ENCODE data around the gene LRRN4CL. TPM values are rescaled to one million over a fixed set of nuclear protein-coding genes. Genes with fewer than 3 reads are reported as not detected.
"Not testable (repeated sequence)": the region's sequence is repeated elsewhere in the genome, so short reads cannot be mapped to it uniquely, and the experiment has no call there.

Gene LRRN4CL
- total and polyA plus RNA-seq, 8 donors = 1.6 to 20.0 (median 5.8) TPM

GRCh38 chr11:62664405-62665074 lies 24.8 kb downstream of the LRRN4CL start:
- 2 to 6% (median 2%) methylated on average over 12 to 36 of the region's 36 CpGs for WGBS, 5 donors
- peak overlapping the region; percentile 78 to 94 (median 83) for H3K4me3 ChIP-seq
- peaks cover 9 to 42% (median 29%) of the 10 kb centered on the region in 4 donors for H3K36me3 ChIP-seq
- DNase-seq = peak; percentile 55 to 89
- peak overlapping the region; percentile 91 to 97 (median 94) for H3K27ac ChIP-seq
- intact Hi-C loops (cut with DNase I; ENCODE audit: low total_unique reads) = no loop called here
- H3K9me3 ChIP-seq = no peaks in the 10 kb centered on the region
- H3K4me1 ChIP-seq = peaks cover 24 to 57% (median 50%) of the 10 kb centered on the region in 4 donors
- no peak for TF ChIP-seq CTCF (IDR thresholded peaks at IDR 0.05)
- TF ChIP-seq EP300 (IDR thresholded peaks at IDR 0.05) = no peak
- no peak for TF ChIP-seq POLR2AphosphoS5 (IDR thresholded peaks at IDR 0.05)
- no peaks in the 10 kb centered on the region for H3K27me3 ChIP-seq

GRCh38 chr11:62656796-62657429 lies 32.4 kb downstream of the LRRN4CL start:
- Histone ChIP-seq H3K27me3 (no peaks in the 10 kb centered on the region), H3K4me1 (peaks cover 6 to 21% (median 9%) of the 10 kb centered on the region in 4 donors), H3K9me3 (no peaks in the 10 kb centered on the region), H3K27ac (no peak overlapping the region), H3K4me3 (no peak overlapping the region), H3K36me3 (peaks cover 0 to 10% (median 5%) of the 10 kb centered on the region in 4 donors)
- no peak for TF ChIP-seq POLR2A (IDR thresholded peaks at IDR 0.05)
- no peak for TF ChIP-seq EP300 (IDR thresholded peaks at IDR 0.05)
- TF ChIP-seq POLR2AphosphoS5 (IDR thresholded peaks at IDR 0.05) = no peak
- TF ChIP-seq CTCF (IDR thresholded peaks at IDR 0.05) = no peak
- DNase-seq = no peak
- 60 to 64% (median 63%) methylated on average over 5 of the region's 5 CpGs for WGBS, 5 donors
- intact Hi-C loops (cut with DNase I; ENCODE audit: low total_unique reads) = no loop called here

GRCh38 chr11:62654297-62654696 lies 35.0 kb downstream of the LRRN4CL start:
- Histone ChIP-seq H3K4me3 (no peak overlapping the region), H3K27me3 (no peaks in the 10 kb centered on the region), H3K36me3 (peaks cover 6 to 10% (median 8%) of the 10 kb centered on the region in 4 donors), H3K4me1 (peaks cover 14 to 31% (median 22%) of the 10 kb centered on the region in 4 donors), H3K27ac (no peak overlapping the region), H3K9me3 (no peaks in the 10 kb centered on the region)
- 80 to 85% (median 84%) methylated on average over 11 of the region's 11 CpGs for WGBS, 5 donors
- no peak for DNase-seq
- TF ChIP-seq EP300 (IDR thresholded peaks at IDR 0.05) = no peak
- no peak for TF ChIP-seq CTCF (IDR thresholded peaks at IDR 0.05)
- TF ChIP-seq POLR2A (IDR thresholded peaks at IDR 0.05) = no peak
- TF ChIP-seq POLR2AphosphoS5 (IDR thresholded peaks at IDR 0.05) = no peak
- intact Hi-C loops (cut with DNase I; ENCODE audit: low total_unique reads) = no loop called here

GRCh38 chr11:62652161-62653006 lies 36.9 kb downstream of the LRRN4CL start:
- H3K9me3 ChIP-seq = no peaks in the 10 kb centered on the region
- TF ChIP-seq CTCF (IDR thresholded peaks at IDR 0.05) (no peak), EP300 (IDR thresholded peaks at IDR 0.05) (no peak), POLR2A (IDR thresholded peaks at IDR 0.05) (no peak), POLR2AphosphoS5 (IDR thresholded peaks at IDR 0.05) (no peak)
- peak overlapping the region; percentile 67 to 93 (median 82) for H3K4me3 ChIP-seq
- H3K36me3 ChIP-seq = peaks cover 21 to 29% (median 28%) of the 10 kb centered on the region in 4 donors
- H3K27me3 ChIP-seq = no peaks in the 10 kb centered on the region
- DNase-seq = no peak
- H3K4me1 ChIP-seq = peaks cover 15 to 33% (median 27%) of the 10 kb centered on the region in 4 donors
- WGBS, 5 donors = 16 to 32% (median 25%) methylated on average over 16 of the region's 16 CpGs
- intact Hi-C loops (cut with DNase I; ENCODE audit: low total_unique reads) = no loop called here
- peak overlapping the region; percentile 87 to 96 (median 92) for H3K27ac ChIP-seq

GRCh38 chr11:62650283-62650682 lies 39.0 kb downstream of the LRRN4CL start:
- H3K27ac ChIP-seq; intact Hi-C loops (cut with DNase I; ENCODE audit: low total_unique reads); H3K27me3 ChIP-seq; H3K4me3 ChIP-seq; DNase-seq; H3K9me3 ChIP-seq: not testable (repeated sequence)
- Histone ChIP-seq H3K36me3 (peaks cover 21 to 31% (median 28%) of the 10 kb centered on the region in 4 donors), H3K4me1 (peaks cover 27 to 50% (median 41%) of the 10 kb centered on the region in 4 donors)
- 90 to 92% (median 90%) methylated on average over 12 of the region's 12 CpGs for WGBS, 5 donors
